HG03354 (cell line): ENCODE data around the gene PTPRF.
"Not testable (repeated sequence)": the region's sequence is repeated elsewhere in the genome, so short reads cannot be mapped to it uniquely, and the experiment has no call there.

Source experiments
- ATAC-seq: cut with Tn5 transposase; IDR thresholded peaks from one replicate; pipeline ENCODE4 v1.9.1; 2021; ENCODE audit warnings: mild to moderate bottlenecking; ENCODE audit not compliant: unreplicated experiment, poor library complexity, severe bottlenecking

PTPRF gene

DNA sequence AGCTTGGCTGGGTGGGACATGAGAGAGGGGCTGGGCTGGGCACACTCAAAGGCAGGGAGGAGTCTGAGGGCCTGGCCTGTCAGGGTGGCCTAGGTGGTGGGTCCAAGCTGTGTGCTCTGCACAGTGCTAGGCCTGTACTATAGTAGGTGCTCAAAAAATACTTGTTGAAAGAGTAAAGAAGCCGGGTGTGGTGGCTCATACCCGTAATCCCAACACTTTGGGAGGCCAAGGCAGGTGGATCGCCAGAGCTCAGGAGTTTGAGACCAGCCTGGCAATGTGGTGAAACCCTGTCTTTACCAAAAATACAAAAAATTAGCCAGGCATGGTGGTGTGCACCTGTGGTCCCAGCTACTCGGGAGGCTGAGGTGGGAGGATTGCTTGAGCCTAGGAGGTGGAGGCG lies 18.7 kb downstream of the PTPRF start:
- not testable (repeated sequence) for ATAC-seq

GRCh38 chr1:43549921-43550597 lies 19.4 kb downstream of the PTPRF start:
- no peak for ATAC-seq

GRCh38 chr1:43550598-43551246 lies 20.0 kb downstream of the PTPRF start:
- ATAC-seq = no peak

DNA sequence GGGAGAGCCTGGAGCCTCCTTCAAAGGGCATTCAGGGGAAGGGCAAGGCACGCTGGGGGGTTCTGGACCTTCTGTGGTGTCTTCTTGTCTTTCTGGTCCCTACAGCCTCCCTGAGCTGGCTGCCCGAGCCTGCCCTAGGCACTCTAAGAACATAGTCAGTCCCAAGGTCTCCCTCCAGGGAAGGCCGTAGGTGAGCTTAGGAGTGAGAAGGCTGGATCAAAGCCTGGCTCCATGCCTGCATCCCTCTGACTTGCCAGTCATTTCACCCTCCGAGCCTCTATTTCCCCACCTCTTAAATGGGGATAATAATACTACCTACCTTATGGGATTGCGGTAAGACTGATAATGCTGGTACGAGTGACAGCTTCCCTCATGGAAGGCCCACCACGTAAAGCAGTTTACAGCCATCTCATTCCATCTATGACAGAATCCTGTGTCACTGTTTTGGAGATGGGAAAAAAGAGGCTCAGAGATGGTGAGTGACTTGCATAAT lies 20.8 kb downstream of the PTPRF start:
- no peak for ATAC-seq

GRCh38 chr1:43552059-43552742 lies 21.5 kb downstream of the PTPRF start:
- ATAC-seq = no peak

GRCh38 chr1:43552813-43553212 lies 22.1 kb downstream of the PTPRF start:
- ATAC-seq = no peak

GRCh38 chr1:43554444-43554992 lies 23.8 kb downstream of the PTPRF start:
- no peak for ATAC-seq

GRCh38 chr1:43556782-43557181 lies 26.1 kb downstream of the PTPRF start:
- no peak for ATAC-seq

DNA sequence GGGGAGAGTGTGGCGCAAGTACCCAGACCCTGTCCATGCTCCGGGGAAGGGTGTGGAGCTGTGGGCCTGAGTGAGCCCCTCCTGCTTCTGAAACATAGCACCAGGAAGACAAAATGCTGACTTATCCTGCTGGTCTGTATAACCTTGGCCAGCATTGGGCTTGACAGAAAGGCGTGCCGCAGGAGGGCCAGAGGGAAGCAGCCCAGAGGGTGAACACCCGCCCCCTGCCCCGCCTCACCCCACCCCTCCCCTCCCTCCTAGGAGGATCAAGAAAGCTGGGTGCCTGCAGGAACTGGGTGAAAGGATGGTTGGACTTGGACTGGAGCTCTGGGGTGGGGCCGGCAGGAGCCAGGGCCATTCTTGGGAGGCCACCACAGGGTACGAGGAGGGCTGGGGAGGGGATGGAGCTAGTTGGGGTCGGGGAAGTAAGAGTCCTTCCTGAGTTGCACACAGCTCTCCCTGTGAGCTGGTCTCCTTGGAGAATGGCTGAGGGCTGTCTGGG lies 27.1 kb downstream of the PTPRF start:
- no peak for ATAC-seq

- ATAC-seq = no peak
Observed at GRCh38 chr1:43558346-43558841, 27.7 kb downstream of the PTPRF start.

DNA sequence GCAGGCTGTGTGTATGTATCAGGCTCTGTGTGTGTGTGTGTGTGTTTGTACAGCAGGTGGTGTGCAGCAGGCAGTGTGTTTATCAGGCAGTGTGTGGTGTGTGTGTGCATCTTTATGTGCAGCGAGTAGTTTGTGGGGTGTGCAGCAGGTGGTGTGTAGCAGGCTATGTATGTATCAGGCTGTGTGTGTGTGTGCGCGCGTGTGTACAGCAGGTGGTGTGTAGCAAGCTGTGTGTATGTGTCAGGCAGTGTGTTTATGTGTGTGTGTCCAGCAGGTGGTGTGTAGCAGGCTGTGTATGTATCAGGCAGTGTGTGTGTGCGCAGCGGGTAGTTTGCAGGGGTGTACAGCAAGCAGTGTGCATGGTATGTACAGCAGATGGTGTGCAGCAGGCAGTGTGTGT lies 29.0 kb downstream of the PTPRF start:
- no peak for ATAC-seq

DNA sequence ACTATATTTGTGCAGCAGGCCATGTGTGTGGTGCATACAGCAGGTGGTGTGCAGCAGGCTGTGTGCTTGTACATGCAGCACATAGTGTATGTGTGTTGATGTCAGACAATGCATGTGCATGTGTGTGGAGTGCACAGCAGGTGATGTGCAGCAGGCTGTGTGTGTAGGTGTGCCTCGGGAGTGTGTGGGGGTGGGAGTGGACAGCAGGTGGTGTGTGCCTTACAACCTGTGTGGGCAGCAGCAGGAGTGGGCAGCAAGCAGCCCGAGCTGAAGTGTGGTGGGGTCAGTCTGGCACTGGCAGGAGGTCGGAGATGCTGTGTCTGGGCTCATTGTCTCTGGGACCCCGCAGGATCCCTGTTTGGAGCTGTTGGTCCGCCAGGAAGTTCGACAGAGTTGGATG lies 29.6 kb downstream of the PTPRF start:
- ATAC-seq = no peak

- no peak for ATAC-seq
Observed at GRCh38 chr1:43563876-43564539, 33.3 kb downstream of the PTPRF start.

DNA sequence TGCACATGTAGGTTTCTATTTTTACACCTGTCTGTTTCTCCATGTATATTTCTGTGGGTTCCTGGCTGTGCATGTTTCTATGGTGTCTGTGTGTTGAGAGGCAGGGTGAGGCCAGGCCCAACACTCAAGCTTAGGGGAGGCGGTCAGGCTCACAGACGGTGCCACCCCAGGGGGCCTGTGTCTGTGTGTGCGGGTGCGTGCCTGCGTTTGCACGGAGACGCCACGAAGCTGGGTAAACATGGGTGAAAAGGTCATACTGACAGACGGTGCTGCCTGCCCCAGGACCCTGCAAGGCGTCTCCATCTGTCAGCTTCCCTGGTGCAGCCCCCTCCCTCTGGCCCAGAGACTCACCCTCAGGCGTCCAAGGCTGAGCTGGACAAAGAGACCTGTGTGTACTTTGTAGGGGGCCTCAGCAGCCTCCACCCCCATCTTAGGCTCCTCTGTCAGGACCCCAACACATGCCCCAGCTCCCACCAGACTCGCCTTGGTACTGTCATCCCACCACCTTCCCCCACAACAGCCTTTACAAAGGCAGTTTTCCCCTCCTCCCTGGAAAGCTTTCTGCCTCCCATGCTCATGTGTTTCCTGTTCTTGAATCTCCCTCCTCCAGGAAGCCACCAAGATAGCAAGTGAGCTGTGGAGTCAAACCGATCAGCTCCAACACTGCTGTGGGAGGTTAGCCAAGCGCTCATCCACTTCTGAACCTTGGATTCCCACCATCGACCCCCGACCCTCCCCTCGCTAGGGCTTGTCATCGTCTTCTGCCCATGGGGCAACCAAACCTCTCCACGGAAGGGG lies 34.1 kb downstream of the PTPRF start:
- ATAC-seq = no peak

DNA sequence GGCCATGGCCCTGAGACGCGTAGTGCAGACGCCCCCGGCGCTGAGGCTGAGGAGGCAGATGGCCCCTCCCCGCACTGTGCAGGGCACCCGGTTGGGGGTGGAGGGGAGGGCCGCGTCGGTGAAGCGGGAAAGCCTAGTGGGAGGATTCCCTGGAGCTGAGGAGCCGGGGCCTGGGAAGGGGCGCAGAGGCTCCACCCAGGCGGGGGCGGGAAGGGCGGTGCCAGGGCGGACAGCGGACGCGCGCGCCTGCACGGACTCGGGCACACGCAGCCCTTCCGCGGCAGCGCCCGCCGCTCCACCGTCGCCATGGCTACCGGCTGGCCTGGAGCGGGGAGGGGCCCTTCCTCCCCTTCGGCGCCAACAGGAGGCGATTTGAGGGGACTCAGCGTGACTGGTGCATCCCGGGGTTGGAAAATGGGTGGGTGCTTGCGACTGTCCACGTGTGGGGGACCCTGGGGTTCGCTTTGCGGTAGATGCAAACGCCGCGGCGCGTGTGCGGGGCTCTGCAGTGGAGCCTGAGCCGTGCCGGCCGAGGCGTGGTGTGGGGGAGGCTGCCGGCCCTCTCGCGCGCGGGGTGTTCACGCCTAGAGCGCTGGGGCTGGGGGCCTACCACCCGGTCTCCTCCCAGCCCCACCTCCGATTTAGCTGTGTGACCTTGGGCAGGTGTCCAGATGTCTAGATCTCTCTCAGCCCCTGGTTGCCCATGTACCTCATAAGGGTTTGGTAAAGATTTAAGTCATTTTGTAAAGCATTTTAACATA lies 35.1 kb downstream of the PTPRF start:
- ATAC-seq = no peak

- ATAC-seq = no peak
Observed at GRCh38 chr1:43566382-43567044, 35.8 kb downstream of the PTPRF start.

GRCh38 chr1:43569175-43569574 lies 38.5 kb downstream of the PTPRF start:
- no peak for ATAC-seq

DNA sequence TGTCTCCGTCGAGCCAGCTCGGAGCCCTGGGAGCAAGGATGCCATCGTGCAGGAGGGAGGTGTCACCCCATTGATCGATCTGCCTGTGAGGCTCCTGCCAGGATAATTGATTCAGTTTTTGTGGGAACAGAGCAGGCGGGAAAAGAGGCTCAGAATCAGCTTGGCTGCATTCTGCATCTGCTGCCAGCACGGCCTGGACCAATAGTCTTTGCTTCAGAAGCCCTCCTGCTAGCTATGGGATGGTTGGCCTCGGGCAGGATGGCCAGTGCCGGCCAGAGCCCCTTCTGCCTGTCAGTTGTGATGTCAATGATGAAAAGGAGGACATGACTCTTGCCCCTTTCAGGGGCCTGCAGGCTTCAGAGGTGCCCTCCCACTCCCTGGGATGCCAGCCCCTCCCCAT lies 39.6 kb downstream of the PTPRF start:
- ATAC-seq = no peak
